ENCODE results near the gene LHPP.

LHPP gene

DNA sequence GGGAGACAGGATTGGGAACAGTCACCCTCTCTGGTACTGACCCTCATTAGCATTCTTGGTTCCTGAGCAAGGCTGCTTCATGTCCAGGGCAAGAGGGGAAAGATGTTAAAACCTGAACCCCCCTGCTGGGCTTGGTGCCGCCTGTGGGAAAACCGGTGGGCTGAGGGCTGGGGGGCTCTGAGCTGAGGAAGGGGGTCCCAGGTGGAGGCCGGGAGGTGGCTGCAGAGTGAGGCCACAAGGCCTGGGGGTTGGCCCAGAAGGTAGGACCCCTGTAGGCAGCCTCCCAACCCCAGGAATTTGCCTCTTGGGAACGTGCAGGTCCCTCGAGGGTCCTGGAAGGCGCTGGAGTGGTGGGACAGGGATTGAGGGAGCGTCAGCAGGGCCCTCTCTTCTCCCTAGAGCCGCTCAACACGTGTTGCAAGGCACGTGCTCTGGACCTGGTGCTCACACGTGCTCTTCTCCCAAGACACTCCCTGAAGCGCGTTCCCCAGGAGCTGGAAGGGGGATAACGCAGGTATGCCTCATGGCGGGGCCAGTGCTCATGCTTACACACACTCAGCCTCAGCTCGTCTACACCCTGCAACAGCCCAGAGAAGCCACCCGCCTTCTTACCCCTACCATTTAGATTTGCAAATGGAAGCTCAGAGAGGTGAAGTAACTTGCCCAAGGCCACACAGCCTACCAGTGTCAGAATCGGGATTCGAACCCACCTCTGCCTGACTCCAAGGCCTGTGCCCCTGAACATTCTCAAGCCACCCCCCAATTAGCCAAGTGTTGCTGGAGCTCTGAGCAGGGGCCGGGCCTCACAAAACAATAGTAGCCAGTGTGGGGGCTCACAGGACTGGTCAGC, 64.4 kb downstream of the LHPP start:
- TF ChIP-seq CTCF (IDR thresholded peaks at IDR 0.05; ENCODE audit: insufficient read depth, low read depth, low read length, missing control alignments) = no peak
- no peak for DNase-seq (ENCODE audit: low read depth)
- H3K4me3 ChIP-seq (ENCODE audit: low read length) = no peak overlapping the region

DNA sequence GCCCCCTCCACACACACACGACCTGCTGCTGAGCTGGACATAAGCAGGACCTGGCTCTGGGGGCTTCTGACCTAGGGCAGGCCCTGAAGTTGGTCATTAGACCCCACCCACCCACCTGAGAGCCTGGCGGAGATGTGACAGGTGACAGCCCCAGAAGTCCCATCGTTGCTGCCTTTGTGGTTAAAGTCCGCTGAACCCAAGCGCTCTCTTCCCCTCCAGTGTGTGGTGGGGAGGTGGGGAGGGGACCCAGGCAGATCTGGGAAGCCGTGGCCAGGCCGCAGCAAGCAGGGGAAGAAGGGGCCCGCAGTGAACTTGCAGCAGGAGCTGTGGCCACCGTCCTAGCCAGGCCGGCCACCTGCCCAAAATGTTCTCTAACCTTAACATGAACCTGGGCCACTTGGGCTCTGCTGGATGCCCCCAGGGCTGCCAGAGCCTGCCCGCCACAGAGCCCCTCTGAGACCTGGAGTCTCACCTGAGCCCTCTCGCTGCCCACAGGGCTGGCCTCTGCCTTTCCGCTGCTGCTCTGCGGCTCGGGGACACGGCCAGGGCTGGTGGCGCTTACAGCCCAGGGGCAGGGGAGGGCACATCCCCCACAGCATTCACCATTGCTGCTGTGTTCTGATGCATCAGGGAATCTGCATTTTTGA, 65.1 kb downstream of the LHPP start:
- no peak for DNase-seq (ENCODE audit: low read depth)
- H3K4me3 ChIP-seq (ENCODE audit: low read length) = no peak overlapping the region
- TF ChIP-seq CTCF (IDR thresholded peaks at IDR 0.05; ENCODE audit: insufficient read depth, low read depth, low read length, missing control alignments) = no peak

- TF ChIP-seq CTCF (IDR thresholded peaks at IDR 0.05; ENCODE audit: insufficient read depth, low read depth, low read length, missing control alignments) = no peak
- H3K4me3 ChIP-seq (ENCODE audit: low read length) = no peak overlapping the region
- no peak for DNase-seq (ENCODE audit: low read depth)
Measured at GRCh38 chr10:124527874-124528395, 66.3 kb downstream of the LHPP start.

- no peak for DNase-seq (ENCODE audit: low read depth)
- TF ChIP-seq CTCF (IDR thresholded peaks at IDR 0.05; ENCODE audit: insufficient read depth, low read depth, low read length, missing control alignments) = no peak
- H3K4me3 ChIP-seq (ENCODE audit: low read length) = no peak overlapping the region
Measured at GRCh38 chr10:124529661-124530214, 68.1 kb downstream of the LHPP start.

DNA sequence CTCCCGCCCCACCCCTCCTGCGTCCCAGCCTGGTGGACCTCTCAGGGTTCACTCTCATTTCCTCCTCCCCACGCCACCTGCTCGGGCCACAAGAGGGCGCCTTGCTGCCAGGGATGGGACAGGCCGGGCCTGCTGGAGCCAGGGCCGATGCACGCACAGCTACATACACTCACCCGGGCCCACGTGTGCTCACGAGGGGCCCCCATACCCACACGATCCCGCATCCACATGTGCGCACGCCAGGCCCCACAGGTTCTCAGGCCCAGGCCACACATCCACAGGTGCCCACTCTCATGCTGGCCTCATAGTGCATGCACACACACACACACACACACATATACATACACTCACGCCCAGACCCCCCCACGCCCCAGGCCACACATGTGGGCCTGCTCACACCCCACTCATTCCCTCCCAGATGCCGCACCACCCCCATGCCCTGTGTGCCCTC, 68.6 kb downstream of the LHPP start:
- peak; percentile 81 for DNase-seq (ENCODE audit: low read depth)
- no peak overlapping the region for H3K4me3 ChIP-seq (ENCODE audit: low read length)
- peak; percentile 85 for TF ChIP-seq CTCF (IDR thresholded peaks at IDR 0.05; ENCODE audit: insufficient read depth, low read depth, low read length, missing control alignments)

GRCh38 chr10:124530816-124531215, 69.2 kb downstream of the LHPP start:
- no peak for DNase-seq (ENCODE audit: low read depth)
- no peak overlapping the region for H3K4me3 ChIP-seq (ENCODE audit: low read length)
- TF ChIP-seq CTCF (IDR thresholded peaks at IDR 0.05; ENCODE audit: insufficient read depth, low read depth, low read length, missing control alignments) = no peak
